Neural cell (in vitro differentiated cells): Measurements from ENCODE around the gene GPC1. TPM values are rescaled to one million over a fixed set of nuclear protein-coding genes. Genes with fewer than 3 reads are reported as not detected.

Experiments
- H2AFZ ChIP-seq: fragments of 200-600, 300-800 bp; sonication (generic), shearing (Covaris generic); 2 replicates; pipeline ENCODE4 v1.6.0; 2014; ENCODE audit warnings: low read depth, mild to moderate bottlenecking, antibody characterized with exemption, low read length, moderate library complexity
- H3F3A ChIP-seq: fragments of 200-600 bp; shearing (Covaris generic); 2 replicates; pipeline ENCODE4 v1.6.1; 2016; ENCODE audit warnings: mild to moderate bottlenecking, moderate library complexity, mixed read lengths, antibody characterized with exemption, low read length; ENCODE audit not compliant: insufficient read depth, poor library complexity, severe bottlenecking
- H3K27ac ChIP-seq: fragments of 200-600, 300-800 bp; sonication (generic), shearing (Covaris generic); 2 replicates; pipeline ENCODE4 v1.5.1; 2014; ENCODE audit warnings: mild to moderate bottlenecking, low read length, moderate library complexity
- H3K27me3 ChIP-seq: fragments of 300-800, 200-600 bp; sonication (generic), shearing (Covaris generic); 2 replicates; pipeline ENCODE4 v1.6.0; 2014; ENCODE audit warnings: mild to moderate bottlenecking, low read depth, low read length, moderate library complexity; ENCODE audit not compliant: insufficient read depth
- H3K36me3 ChIP-seq: fragments of 300-800, 200-600 bp; sonication (generic), shearing (Covaris generic); 2 replicates; pipeline ENCODE4 v1.5.1; 2014; ENCODE audit warnings: mild to moderate bottlenecking, antibody characterized with exemption, low read length, moderate library complexity; ENCODE audit not compliant: insufficient read depth
- H3K4me2 ChIP-seq: fragments of 300-800, 200-600 bp; sonication (generic), shearing (Covaris generic); 2 replicates; pipeline ENCODE4 v1.6.0; 2014; ENCODE audit warnings: mild to moderate bottlenecking, low read length
- H3K4me3 ChIP-seq: fragments of 300-800, 200-600 bp; sonication (generic), shearing (Covaris generic); 2 replicates; pipeline ENCODE4 v1.5.1; 2014; ENCODE audit warnings: mild to moderate bottlenecking, low read length, moderate library complexity
- H3K79me2 ChIP-seq: fragments of 200-600 bp; shearing (Covaris generic); replicated peaks from 2 replicates; pipeline ENCODE4 v1.6.0; 2014; ENCODE audit warnings: mild to moderate bottlenecking, low read length, moderate library complexity; ENCODE audit not compliant: insufficient read depth
- H3K9ac ChIP-seq: fragments of 300-800, 200-600 bp; sonication (generic), shearing (Covaris generic); 2 replicates; pipeline ENCODE4 v1.6.1; 2016; ENCODE audit warnings: mild to moderate bottlenecking, low read length, mixed read lengths
- H3K9me2 ChIP-seq: fragments of 200-600 bp; shearing (Covaris generic); 2 replicates; pipeline ENCODE4 v1.6.1; 2016; ENCODE audit warnings: mild to moderate bottlenecking, low read length, mixed read lengths; ENCODE audit not compliant: insufficient read depth
- H3K9me3 ChIP-seq: fragments of 200-600, 300-800 bp; sonication (generic), shearing (Covaris generic); 2 replicates; pipeline ENCODE4 v1.6.1; 2016; ENCODE audit warnings: mild to moderate bottlenecking, mixed run types, low read length, moderate library complexity, mixed read lengths
- H4K20me1 ChIP-seq: fragments of 200-600 bp; shearing (Covaris generic); 2 replicates; pipeline ENCODE4 v1.6.1; 2016; ENCODE audit warnings: mild to moderate bottlenecking, mixed run types; ENCODE audit not compliant: insufficient read depth
- EP300 ChIP-seq: fragments of 450-650 bp; conservative IDR thresholded peaks from 2 replicates; pipeline ENCODE4 v1.6.1; 2014; ENCODE audit warnings: antibody characterized with exemption, mild to moderate bottlenecking, moderate library complexity; ENCODE audit not compliant: poor library complexity, severe bottlenecking
- EZH2 ChIP-seq: fragments of 200-600, 300-800 bp; shearing (Covaris generic), sonication (generic); IDR thresholded peaks from 2 replicates; pipeline ENCODE4 v1.6.1; 2014; ENCODE audit warnings: antibody characterized with exemption, low read length, borderline replicate concordance, mild to moderate bottlenecking; ENCODE audit not compliant: insufficient read depth, poor library complexity, severe bottlenecking
- MXI1 ChIP-seq: fragments of 450-650 bp; conservative IDR thresholded peaks from 2 replicates; pipeline ENCODE4 v1.6.1; 2014; ENCODE audit warnings: antibody characterized with exemption, mild to moderate bottlenecking; ENCODE audit not compliant: poor library complexity, severe bottlenecking
- POLR2AphosphoS5 ChIP-seq: IDR thresholded peaks from 2 replicates; pipeline ENCODE4 v1.6.1; 2012
- RAD21 ChIP-seq: fragments of 450-650 bp; conservative IDR thresholded peaks from 2 replicates; pipeline ENCODE4 v1.6.1; 2014; ENCODE audit warnings: antibody characterized with exemption, mild to moderate bottlenecking, moderate library complexity
- SMC3 ChIP-seq: fragments of 450-650 bp; conservative IDR thresholded peaks from 2 replicates; pipeline ENCODE4 v1.6.1; 2014; ENCODE audit warnings: antibody characterized with exemption, mild to moderate bottlenecking, moderate library complexity; ENCODE audit not compliant: poor library complexity
- TAF1 ChIP-seq: IDR thresholded peaks from 2 replicates; pipeline ENCODE4 v1.6.1; 2012; ENCODE audit warnings: low read depth
- polyA plus RNA-seq: library from polyadenylated mRNA; depleted of rRNA; stranded (reverse); fragments of >200 nt; gene quantifications from 2 replicates; pipeline ENCODE4 v1.2.3, GENCODE V29; 2014
- TF ChIP-seq, protein P1 (sequence below): IDR thresholded peaks from 2 replicates; pipeline ENCODE4 v1.6.1; 2012; ENCODE audit warnings: borderline replicate concordance
- TF ChIP-seq, protein P2 (sequence below): fragments of 450-650 bp; IDR thresholded peaks from 2 replicates; pipeline ENCODE4 v1.5.1; 2014; ENCODE audit warnings: antibody characterized with exemption, mild to moderate bottlenecking, moderate library complexity; ENCODE audit not compliant: poor library complexity, severe bottlenecking

GPC1 gene
- polyA plus RNA-seq, 1 donor from 2014 or later, result 74.0 TPM

DNA sequence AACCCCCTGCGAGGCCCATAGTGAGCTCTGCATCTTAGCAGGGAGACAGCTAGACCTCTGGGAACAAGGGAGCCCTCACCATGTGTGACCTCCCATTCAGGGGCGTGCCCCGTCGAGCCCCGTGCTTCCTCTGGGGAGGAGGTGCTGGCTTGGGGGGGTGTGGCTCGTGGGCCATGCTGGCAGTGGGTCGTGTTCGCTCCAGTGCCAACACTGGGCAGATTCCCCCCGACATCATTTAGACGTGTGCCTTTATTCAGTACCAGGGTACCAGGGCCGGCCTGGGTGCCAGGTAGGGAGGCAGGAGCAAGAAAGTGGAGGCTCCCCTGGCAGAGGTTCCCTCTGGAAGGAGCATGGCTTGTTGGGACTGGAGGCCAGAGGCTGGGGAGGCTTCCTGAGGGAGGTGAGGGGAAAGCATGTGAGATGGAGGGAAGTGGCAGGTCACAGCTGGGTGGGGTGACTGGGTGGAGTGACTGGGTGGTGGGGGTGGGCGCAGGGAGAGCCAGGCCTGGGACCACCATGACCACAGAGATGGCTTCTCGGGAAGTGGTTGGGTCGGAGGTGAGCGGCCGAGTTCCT, 15.2 kb downstream of the GPC1 start:
- Histone ChIP-seq H3K4me2 (no peak overlapping the region), H3K36me3 (no peaks in the 10 kb centered on the region), H2AFZ (no peak overlapping the region), H3F3A (no peaks in the 10 kb centered on the region), H3K4me3 (no peak overlapping the region), H4K20me1 (no peaks in the 10 kb centered on the region), H3K27ac (no peak overlapping the region), H3K9me3 (no peaks in the 10 kb centered on the region), H3K79me2 (peaks cover 60% of the 10 kb centered on the region), H3K9ac (peak overlapping the region; percentile 13), H3K9me2 (no peaks in the 10 kb centered on the region), H3K27me3 (no peaks in the 10 kb centered on the region)
- TF ChIP-seq RAD21, result no peak
- TF ChIP-seq, protein P1, sequence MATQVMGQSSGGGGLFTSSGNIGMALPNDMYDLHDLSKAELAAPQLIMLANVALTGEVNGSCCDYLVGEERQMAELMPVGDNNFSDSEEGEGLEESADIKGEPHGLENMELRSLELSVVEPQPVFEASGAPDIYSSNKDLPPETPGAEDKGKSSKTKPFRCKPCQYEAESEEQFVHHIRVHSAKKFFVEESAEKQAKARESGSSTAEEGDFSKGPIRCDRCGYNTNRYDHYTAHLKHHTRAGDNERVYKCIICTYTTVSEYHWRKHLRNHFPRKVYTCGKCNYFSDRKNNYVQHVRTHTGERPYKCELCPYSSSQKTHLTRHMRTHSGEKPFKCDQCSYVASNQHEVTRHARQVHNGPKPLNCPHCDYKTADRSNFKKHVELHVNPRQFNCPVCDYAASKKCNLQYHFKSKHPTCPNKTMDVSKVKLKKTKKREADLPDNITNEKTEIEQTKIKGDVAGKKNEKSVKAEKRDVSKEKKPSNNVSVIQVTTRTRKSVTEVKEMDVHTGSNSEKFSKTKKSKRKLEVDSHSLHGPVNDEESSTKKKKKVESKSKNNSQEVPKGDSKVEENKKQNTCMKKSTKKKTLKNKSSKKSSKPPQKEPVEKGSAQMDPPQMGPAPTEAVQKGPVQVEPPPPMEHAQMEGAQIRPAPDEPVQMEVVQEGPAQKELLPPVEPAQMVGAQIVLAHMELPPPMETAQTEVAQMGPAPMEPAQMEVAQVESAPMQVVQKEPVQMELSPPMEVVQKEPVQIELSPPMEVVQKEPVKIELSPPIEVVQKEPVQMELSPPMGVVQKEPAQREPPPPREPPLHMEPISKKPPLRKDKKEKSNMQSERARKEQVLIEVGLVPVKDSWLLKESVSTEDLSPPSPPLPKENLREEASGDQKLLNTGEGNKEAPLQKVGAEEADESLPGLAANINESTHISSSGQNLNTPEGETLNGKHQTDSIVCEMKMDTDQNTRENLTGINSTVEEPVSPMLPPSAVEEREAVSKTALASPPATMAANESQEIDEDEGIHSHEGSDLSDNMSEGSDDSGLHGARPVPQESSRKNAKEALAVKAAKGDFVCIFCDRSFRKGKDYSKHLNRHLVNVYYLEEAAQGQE, result no peak
- no peak for TF ChIP-seq EP300
- no peak for TF ChIP-seq POLR2AphosphoS5
- no peak for TF ChIP-seq EZH2
- no peak for TF ChIP-seq TAF1
- TF ChIP-seq, protein P2, sequence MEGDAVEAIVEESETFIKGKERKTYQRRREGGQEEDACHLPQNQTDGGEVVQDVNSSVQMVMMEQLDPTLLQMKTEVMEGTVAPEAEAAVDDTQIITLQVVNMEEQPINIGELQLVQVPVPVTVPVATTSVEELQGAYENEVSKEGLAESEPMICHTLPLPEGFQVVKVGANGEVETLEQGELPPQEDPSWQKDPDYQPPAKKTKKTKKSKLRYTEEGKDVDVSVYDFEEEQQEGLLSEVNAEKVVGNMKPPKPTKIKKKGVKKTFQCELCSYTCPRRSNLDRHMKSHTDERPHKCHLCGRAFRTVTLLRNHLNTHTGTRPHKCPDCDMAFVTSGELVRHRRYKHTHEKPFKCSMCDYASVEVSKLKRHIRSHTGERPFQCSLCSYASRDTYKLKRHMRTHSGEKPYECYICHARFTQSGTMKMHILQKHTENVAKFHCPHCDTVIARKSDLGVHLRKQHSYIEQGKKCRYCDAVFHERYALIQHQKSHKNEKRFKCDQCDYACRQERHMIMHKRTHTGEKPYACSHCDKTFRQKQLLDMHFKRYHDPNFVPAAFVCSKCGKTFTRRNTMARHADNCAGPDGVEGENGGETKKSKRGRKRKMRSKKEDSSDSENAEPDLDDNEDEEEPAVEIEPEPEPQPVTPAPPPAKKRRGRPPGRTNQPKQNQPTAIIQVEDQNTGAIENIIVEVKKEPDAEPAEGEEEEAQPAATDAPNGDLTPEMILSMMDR, result no peak

DNA sequence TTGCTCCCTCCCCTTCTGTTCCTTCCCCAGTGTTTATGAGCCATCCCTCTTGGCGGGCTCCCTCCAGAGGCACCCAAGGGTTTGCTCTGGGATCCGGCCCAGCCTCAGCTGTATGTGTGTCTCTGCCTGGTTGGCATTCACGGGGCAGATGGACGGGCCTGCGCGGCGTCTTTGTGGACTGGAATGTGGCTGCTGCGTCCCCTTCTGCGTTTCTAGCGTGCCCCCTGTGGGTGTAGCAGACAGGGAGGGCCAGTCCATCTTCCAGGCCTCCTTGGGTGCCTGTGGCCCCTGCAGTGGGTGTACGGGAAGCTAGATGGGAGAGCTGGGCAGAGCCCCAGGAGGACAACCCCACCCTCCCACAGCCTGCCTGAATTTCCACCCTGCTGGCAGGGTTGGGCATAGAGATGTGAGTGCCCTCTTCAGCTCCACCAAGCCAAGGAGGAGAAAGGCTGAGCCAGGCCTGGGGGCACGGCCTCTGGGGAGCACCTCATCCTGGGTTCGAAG, 15.7 kb downstream of the GPC1 start:
- peaks cover 63% of the 10 kb centered on the region for H3K79me2 ChIP-seq
- no peaks in the 10 kb centered on the region for H3K9me2 ChIP-seq
- TF ChIP-seq MXI1 (no peak), EZH2 (no peak), POLR2AphosphoS5 (no peak), RAD21 (no peak), SMC3 (no peak), EP300 (no peak), TAF1 (no peak)
- TF ChIP-seq, protein P1, result no peak
- TF ChIP-seq, protein P2, result no peak
- no peak overlapping the region for H2AFZ ChIP-seq
- peak overlapping the region; percentile 9 for H3K9ac ChIP-seq
- H4K20me1 ChIP-seq, result no peaks in the 10 kb centered on the region
- no peaks in the 10 kb centered on the region for H3F3A ChIP-seq
- H3K27ac ChIP-seq, result no peak overlapping the region
- no peaks in the 10 kb centered on the region for H3K27me3 ChIP-seq
- H3K36me3 ChIP-seq, result no peaks in the 10 kb centered on the region
- no peak overlapping the region for H3K4me2 ChIP-seq
- no peaks in the 10 kb centered on the region for H3K9me3 ChIP-seq
- H3K4me3 ChIP-seq, result no peak overlapping the region
